ENCODE data around the gene DUSP22. TPM values are rescaled to one million over a fixed set of nuclear protein-coding genes. Genes with fewer than 3 reads are reported as not detected.

Gene DUSP22
- total RNA-seq, 2 donors from 2014 or later = 13.8 to 34.8 TPM

GRCh38 chr6:319177-320131 lies 27.2 kb downstream of the DUSP22 start:
- Histone ChIP-seq H3K4me1 (no peaks in the 10 kb centered on the region), H3K27me3 (no peaks in the 10 kb centered on the region), H3K27ac (no peak overlapping the region), H3K4me3 (no peak overlapping the region), H3K36me3 (replicated peaks in 1 of 2; ENCODE audit: insufficient read depth in 1 of 2, low read depth in 2 of 2) (no peaks in the 10 kb centered on the region), H3K9me3 (no peaks in the 10 kb centered on the region)
- ATAC-seq (no peak), DNase-seq (peak in 1 of 4 donors; percentile 10)
- 73 to 75% methylated on average over 14 of the region's 14 CpGs for WGBS, 2 donors
- intact Hi-C loops (cut with DNase I) = no loop called here
- no peak for TF ChIP-seq CTCF (IDR thresholded peaks at IDR 0.05)
- TF ChIP-seq POLR2A (IDR thresholded peaks at IDR 0.05) = no peak

GRCh38 chr6:320351-321157 lies 28.3 kb downstream of the DUSP22 start:
- Histone ChIP-seq H3K27ac (no peak overlapping the region), H3K27me3 (no peaks in the 10 kb centered on the region), H3K9me3 (no peaks in the 10 kb centered on the region), H3K36me3 (replicated peaks in 1 of 2; ENCODE audit: insufficient read depth in 1 of 2, low read depth in 2 of 2) (no peaks in the 10 kb centered on the region), H3K4me1 (no peaks in the 10 kb centered on the region), H3K4me3 (no peak overlapping the region)
- 75 to 83% methylated on average over 13 of the region's 13 CpGs for WGBS, 2 donors
- intact Hi-C loops (cut with DNase I) = no loop called here
- DNase-seq (peak in 1 of 4 donors; percentile 9), ATAC-seq (no peak)
- TF ChIP-seq CTCF (IDR thresholded peaks at IDR 0.05) = no peak
- TF ChIP-seq POLR2A (IDR thresholded peaks at IDR 0.05) = no peak

- ATAC-seq (no peak), DNase-seq (no peak)
- TF ChIP-seq CTCF (IDR thresholded peaks at IDR 0.05) (no peak), POLR2A (IDR thresholded peaks at IDR 0.05) (no peak)
- Histone ChIP-seq H3K4me3 (no peak overlapping the region), H3K27me3 (no peaks in the 10 kb centered on the region), H3K27ac (no peak overlapping the region), H3K9me3 (no peaks in the 10 kb centered on the region), H3K4me1 (no peaks in the 10 kb centered on the region), H3K36me3 (replicated peaks in 1 of 2; ENCODE audit: insufficient read depth in 1 of 2, low read depth in 2 of 2) (no peaks in the 10 kb centered on the region)
- intact Hi-C loops (cut with DNase I) = no loop called here
- WGBS, 2 donors = 61 to 63% methylated on average over 1 of the region's 1 CpG
Measured at GRCh38 chr6:321158-321438, 28.8 kb downstream of the DUSP22 start.

GRCh38 chr6:321536-322258 lies 29.4 kb downstream of the DUSP22 start:
- 49 to 50% methylated on average over 3 of the region's 3 CpGs for WGBS, 2 donors
- Histone ChIP-seq H3K27ac (no peak overlapping the region), H3K36me3 (replicated peaks in 1 of 2; ENCODE audit: insufficient read depth in 1 of 2, low read depth in 2 of 2) (no peaks in the 10 kb centered on the region), H3K4me3 (no peak overlapping the region), H3K4me1 (no peaks in the 10 kb centered on the region), H3K27me3 (no peaks in the 10 kb centered on the region), H3K9me3 (no peaks in the 10 kb centered on the region)
- ATAC-seq (no peak), DNase-seq (peak in 1 of 4 donors; percentile 7)
- TF ChIP-seq POLR2A (IDR thresholded peaks at IDR 0.05) (no peak), CTCF (IDR thresholded peaks at IDR 0.05) (no peak)
- intact Hi-C loops (cut with DNase I) = no loop called here
